GM21576 (cell line): ENCODE results near the gene ATG4D.
A peak's percentile ranks its signal among the peaks of the same experiment; 100 is the strongest.
"Not testable (repeated sequence)": the region's sequence is repeated elsewhere in the genome, so short reads cannot be mapped to it uniquely, and the experiment has no call there.

ENCODE experiments used
- ATAC-seq: cut with Tn5 transposase; IDR thresholded peaks from one replicate; pipeline ENCODE4 v1.9.1; 2021; ENCODE audit warnings: mild to moderate bottlenecking, moderate library complexity; ENCODE audit not compliant: unreplicated experiment

Gene ATG4D

DNA sequence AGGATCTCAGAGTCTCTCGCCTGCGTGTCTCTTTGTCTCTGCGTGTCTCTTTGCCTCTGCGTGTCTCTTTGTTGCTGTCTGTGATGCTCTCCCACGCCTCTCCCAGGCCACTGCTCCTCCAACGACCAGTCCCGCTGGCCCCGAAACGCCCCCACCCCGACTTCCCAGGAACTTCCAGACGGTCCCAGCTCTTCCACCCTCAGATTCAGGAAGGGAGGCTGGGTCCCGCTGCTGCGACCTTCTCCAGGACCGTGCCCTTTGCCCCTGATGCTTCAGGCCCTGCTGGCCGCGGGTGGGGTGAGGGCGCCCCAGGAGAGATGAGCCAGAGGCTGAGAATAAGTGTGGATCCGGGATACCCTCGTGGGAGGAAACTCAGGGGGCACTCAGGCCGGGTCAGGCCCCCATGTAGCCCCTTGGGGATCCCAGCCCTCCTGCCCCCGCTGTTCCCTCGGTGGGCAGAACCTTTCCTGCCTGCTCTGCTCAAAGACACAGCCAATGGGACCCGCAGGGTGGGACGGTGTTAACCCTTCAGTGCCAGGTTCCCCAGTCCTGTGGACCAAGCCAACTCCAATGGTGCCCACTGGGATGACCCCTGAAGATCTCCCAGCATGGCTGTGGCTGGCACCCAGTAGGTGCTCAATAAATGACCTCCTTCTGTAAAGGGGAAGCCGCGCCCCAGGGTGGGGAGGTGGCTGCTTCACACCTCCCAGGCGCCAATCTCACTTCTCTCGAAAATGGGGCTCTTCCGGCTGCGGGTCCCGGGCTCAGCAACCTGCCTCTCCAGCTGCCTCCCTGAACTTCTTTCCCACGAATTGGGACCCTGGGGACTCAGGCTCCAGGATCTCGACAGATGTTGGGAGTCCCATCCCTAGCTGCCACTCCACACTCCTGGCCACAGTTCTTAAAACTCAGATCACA is 25.0 kb upstream of the ATG4D start:
- no peak for ATAC-seq

- no peak for ATAC-seq
These were observed 24.3 kb upstream of the ATG4D start for GRCh38 chr19:10519421-10519820.

- no peak for ATAC-seq
These were observed 22.9 kb upstream of the ATG4D start for GRCh38 chr19:10520652-10521318.

DNA sequence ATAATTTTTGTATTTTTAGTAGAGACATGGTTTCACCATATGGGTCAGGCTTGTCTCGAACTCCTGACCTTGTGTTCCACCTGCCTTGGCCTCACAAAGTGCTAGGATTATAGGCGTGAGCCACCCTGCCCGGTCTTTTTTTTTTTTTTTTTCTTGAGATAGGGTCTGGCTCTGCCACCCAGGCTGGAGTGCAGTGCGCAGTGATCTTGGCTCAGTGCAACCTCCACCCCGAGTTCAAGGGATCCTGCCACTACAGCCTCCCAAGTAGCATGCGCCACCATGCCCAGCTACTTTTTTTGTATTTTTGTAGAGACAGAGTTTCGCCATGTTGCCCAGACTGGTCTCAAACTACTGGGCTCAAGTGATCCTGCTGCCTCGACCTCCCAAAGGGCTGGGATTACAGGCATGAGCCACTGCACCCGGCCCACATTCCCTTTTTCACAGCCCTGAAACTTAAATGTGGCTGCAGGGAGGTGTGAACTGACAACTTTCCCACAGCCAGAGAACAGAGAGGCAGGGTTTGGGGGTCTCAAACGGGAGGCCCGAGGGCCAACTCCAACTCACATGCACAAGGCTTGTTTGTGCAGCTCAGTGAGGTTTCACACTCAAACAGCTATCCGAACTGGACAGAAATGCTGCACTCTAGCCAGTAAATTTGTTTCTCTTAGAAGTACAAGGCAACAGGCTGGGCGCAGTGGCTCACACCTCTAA is 22.1 kb upstream of the ATG4D start:
- no peak for ATAC-seq

DNA sequence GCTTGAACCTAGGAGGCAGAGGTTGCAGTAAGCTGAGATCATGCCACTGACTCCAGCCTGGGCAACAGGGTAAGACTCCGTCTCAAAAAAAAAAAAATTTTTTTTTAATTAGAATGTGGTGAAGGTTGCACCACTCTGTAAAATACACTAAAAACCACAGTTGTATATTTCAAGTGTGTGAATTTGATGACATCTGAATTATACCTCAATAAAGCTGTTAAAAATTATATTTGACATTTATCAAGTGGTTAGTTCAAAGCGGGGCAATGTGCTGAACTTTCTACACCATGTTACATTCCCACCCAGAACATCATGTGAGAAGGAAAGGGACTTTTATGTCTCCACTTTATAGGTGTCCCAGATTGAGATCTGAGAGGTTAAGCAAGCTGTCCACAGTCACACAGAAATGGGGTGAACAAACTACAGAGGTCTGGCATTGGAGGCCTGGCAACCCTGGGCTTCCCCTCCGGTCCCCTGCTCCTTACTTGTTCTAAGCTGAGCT is 20.5 kb upstream of the ATG4D start:
- no peak for ATAC-seq

GRCh38 chr19:10525636-10526035 is 18.1 kb upstream of the ATG4D start:
- no peak for ATAC-seq

DNA sequence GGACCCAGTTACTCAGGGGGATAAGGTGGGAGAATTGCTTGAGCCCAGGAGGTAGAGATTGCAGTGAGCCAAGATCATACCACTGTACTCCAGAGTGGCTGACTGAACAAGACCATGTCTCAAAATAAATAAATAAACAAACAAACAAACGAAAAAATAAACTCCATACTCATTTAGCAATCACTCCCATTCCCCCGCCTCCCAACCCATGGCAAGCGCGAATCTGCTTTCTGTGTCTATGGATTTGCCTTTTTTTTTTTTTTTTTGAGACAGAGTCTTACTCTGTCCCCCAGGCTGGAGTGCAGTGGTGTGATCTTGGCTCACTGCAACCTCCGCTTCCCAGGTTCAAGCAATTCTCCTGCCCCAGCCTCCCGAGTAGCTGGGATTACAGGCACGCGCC is 16.8 kb upstream of the ATG4D start:
- ATAC-seq: not testable (repeated sequence)

GRCh38 chr19:10532457-10532856 is 11.2 kb upstream of the ATG4D start:
- ATAC-seq: no peak

DNA sequence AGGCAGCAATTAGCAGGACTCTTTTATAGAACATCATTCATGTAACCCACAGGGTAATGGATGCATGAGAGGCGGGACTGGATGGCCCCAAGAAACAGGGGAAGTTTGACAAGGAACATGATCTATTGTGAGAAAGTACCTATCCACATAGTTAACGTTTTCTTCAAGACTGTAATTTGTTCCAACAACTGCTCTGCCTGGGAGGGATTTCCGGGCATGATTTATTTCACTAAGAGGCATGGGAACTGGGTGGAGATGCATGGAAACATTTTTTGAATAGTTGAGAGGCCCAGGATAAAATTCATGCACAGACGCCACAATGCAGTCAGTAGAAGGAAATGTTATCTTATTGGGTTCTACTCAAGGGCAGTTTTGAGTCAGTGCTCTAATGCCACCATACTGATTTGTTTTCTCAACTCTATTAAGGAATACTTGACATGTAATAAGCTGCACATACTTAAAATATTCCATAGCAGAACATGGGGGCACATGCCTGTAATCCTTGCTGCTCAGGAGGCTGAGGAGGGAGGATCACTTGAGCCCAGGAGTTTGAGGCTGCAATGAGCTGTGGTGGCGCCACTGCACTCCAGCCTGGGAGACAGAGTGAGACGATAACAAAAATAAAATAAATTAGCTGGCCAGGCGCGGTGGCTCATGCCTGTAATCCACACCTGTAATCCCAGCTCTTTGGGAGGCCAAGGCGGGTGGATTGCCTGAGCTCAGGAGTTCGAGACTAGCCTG is 9.9 kb upstream of the ATG4D start:
- no peak for ATAC-seq

DNA sequence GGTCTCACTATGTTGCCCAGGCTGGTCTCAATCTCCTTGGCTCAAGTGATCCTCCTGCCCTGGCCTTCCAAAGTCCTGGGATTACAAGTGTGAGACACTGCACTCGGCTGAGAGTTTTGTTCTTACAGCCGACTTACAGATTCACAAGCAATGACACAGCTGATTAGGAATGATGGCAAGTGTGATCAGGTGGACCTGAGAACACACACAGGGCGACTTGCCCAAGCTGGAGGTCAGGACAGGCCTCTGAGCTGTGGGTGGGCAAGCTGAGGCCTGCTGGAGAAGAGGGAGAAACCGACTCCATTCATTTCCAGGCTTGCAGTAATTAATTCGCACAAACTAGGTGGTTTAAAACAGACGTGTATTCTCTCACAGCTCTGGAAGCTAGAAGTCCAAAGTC is 8.1 kb upstream of the ATG4D start:
- ATAC-seq: no peak

DNA sequence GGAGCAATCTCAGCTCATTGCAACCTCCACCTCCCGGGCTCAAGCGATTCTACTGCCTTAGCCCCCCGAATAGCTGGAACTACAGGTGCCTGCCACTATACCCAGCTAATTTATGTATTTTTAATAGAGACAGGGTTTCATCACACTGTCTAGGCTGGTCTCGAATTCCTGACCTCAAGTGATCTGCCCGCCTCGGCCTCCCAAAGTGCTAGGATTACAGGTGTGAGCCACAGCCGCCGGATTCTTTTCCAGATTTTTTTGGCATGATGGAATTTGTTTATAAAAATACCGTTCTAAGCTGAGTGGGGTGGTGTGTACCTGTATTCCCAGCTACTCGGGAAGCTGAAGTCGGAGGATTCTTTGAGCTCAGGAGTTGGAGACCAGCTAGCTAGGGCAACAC is 6.0 kb upstream of the ATG4D start:
- no peak for ATAC-seq

- ATAC-seq: no peak
These were observed 5.3 kb upstream of the ATG4D start for GRCh38 chr19:10538204-10538983.

- not testable (repeated sequence) for ATAC-seq
These were observed 4.7 kb upstream of the ATG4D start for GRCh38 chr19:10539016-10539415.

- ATAC-seq: no peak
These were observed 665 bp upstream of the ATG4D start for GRCh38 chr19:10543059-10543419.

DNA sequence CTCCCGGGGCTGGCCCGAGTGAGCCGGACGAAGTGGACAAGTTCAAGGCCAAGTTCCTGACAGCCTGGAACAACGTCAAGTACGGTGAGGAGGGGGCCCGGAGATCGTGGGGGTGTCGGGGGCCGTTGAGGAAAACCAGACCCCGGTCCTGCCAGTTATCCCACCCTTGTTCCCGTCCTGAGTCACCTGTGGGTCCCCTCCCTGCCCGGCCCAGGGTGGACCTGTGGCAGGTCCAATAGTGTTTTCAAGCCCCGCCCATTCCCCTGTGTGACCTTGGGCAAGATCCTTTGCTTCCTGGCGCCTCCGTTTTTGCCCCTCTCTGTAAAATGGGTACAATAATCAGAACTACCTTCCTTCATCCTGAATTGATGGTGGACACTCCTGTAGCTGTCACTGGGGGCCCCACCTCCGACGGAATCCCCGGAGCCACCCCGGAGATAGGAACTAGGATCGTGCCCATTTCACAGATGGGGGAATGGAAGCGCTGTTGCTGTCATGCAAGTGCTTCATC is 593 bp downstream of the ATG4D start:
- ATAC-seq: peak; percentile 28

- no peak for ATAC-seq
These were observed 1.1 kb downstream of the ATG4D start for GRCh38 chr19:10544753-10545251.

DNA sequence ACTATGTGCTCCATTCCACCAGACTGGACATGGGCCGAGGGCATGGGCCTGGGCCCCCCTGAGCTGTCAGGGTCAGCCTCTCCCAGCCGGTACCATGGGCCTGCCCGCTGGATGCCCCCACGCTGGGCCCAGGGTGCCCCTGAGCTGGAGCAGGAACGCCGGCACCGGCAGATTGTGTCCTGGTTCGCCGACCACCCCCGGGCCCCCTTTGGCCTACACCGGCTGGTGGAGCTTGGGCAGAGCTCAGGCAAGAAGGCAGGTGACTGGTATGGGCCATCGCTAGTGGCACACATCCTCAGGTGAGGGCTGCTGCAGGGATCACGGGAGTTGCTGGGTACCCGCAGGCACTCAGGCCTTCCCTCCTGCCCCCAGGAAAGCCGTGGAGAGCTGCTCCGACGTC is 3.1 kb downstream of the ATG4D start:
- no peak for ATAC-seq

- no peak for ATAC-seq
These were observed 5.1 kb downstream of the ATG4D start for GRCh38 chr19:10548746-10549276.

GRCh38 chr19:10549733-10550132 is 6.0 kb downstream of the ATG4D start:
- no peak for ATAC-seq
